Fibroblast of peridontal ligament (primary cell): Measurements from ENCODE around the gene LDHAL6B.

Experiments
- DNase-seq: peaks from one replicate; pipeline ENCODE4 v3.0.0-alpha.2; 2010; ENCODE audit errors: extremely low read depth

The LDHAL6B gene

DNA sequence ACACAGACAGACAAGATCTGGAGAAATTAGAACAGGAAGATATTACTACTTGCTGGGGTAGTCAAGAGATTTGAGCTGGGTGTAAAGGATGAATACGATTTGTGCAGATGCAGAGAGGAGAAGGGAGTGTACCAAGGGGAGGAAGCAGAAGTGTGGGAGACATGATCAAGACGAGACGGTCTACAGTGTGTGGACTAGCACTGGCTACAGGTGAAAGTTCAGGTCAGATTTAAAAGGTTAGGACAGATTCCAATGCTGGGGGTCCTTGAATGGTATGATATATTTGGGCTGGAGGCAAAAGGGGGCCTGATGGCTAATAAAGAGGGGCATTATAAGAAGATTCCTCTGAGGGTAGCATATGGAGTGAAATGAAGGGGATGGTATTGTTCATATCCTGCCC is 12.1 kb downstream of the LDHAL6B start:
- DNase-seq: no peak

DNA sequence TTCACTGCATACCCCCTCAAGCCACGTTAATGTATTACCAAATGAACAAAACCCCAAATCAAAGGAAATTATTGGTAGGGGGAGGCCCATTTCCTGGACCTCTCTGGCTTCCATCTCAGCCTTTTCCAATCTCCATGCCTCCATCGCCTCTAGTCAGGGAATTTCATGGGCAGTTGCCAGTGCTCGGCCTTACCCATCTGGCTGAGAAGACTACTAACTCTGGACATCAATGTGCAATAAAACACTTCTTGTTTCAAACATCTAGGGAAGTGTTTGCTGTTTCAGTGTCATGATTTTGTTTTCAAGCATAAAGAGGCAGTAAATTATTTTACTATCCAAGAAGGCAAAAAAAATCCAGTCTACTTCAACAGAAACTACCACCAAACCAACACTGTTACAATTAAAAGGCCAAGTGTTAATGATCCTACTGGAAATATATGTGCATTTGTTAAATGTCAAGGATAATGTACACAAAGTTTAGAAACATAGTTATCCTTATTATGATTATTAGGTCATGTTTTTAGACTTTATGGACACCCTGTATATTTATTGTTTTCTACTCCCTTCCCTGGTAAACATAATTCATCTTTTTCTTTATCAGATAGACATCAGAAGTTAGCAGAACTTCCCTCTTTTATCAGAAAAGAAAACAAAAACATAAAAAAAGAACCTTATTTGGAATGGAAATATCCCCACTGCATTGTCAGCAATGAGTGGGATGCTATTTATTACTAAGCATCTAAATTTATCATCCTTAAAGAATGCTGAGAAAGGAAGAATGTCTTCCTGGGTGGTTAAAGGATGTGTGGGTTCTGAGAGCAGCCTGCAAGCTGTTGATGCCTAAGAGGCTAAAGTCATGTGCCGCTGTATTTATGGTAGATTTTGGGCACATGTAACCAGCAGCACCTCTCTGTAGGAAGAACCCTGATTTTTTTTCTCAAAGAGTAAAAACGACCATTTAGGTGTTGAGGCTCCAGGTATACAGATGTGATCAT is 15.2 kb downstream of the LDHAL6B start:
- DNase-seq: peak; percentile 80

DNA sequence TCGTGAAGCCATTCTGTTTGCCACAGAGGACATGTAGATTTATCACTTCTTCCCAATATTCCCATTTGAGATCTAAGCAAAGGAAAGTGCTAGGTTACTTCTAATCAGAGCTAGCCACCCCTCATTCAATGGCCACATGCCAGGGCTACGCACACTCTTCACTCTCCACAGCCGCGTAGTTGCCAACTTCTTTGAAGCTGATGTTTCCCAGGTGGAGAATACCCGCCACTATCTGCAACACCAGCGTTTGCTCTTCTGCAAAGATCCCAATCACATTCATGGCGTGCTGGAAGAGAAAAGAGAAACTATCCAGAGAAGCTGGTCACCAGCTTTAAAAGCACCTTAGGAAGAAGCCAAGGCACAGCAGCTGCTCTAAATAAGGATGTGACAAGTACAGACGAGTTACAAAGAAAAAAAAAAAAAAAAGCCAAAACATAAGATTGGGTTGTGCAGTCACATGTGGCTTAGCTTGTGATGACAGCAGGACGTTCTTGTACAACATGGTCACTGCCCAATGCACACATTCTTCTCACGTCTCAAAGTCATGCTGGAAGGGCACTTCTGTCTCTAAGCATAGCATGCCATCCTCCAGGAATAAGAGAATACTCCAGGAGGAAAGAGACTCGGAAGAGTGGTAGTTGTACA is 16.4 kb downstream of the LDHAL6B start:
- no peak for DNase-seq

DNA sequence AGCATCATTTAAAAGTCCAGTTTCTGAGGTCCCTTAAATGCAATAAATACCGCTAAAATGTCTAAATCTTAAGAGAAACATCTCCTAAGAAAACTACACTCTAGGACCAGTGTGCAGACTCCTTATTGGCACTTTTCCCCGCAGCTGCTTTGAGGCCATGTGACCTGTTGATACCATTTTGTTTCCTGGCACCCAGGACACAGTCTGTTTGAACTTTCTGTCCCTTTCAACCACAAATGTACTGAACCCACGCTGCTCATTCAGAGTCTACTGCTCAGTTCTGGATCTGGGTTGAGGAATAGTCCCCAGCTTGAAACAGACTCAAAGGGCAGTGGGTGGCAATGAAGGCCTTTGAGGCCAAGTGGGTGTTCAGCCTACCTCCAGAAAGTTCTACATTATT is 17.1 kb downstream of the LDHAL6B start:
- DNase-seq: no peak

DNA sequence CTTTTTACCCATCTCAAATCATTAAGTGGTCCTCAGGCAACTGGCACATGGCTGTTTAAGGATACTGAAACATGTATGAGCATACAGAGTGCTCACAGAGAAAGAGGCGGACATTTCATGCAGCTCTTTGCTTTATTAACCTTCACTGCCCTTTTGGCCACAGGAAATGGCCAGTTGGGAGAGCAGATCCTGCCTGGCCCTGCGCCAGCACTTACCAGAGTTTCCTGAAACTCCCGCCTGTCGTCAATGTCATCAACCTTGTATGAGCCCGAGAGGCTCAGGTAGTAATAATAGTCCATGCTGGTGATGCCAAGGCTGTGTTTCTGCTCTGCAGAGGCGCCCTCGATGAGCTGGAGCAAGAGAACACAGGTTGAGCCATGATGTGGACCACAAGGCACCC is 17.8 kb downstream of the LDHAL6B start:
- DNase-seq: no peak

DNA sequence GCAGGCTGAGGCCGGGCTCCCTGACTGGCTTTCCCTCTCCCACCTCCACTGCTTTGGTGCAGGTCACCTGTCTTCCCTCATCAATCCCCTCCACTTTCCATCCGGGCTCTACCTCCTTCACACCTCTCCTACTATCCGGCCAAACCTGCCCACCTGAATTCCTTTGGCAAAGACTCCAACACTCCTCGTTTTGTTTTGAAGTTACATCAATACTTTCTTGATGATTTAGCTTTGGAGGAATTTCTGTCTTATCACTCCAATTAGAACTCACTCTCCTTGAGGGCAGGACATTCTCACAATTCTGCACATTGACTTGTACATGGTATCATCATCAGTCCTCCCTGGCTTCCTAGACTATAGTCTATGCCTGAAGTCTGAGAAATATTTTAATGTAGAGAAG is 20.4 kb downstream of the LDHAL6B start:
- no peak for DNase-seq

DNA sequence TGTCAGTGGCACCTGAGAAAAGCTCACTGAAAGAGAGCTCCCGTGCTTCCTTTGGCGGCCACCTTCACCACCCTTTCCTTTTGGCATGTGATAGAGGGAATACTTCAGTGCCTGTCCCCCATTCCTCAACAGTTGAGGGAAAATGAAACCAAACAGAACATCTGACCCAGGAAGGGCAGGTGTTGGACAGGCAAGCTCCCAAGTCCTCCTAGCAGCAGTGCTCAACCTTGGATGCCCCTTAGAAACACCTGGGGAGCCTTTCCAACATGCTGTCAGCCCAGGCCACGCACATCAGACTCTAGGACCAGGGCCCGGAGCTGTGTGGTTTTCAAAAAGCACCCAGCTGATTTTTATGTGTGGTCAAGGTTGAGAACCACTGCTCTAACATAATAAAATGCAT is 22.4 kb downstream of the LDHAL6B start:
- no peak for DNase-seq

DNA sequence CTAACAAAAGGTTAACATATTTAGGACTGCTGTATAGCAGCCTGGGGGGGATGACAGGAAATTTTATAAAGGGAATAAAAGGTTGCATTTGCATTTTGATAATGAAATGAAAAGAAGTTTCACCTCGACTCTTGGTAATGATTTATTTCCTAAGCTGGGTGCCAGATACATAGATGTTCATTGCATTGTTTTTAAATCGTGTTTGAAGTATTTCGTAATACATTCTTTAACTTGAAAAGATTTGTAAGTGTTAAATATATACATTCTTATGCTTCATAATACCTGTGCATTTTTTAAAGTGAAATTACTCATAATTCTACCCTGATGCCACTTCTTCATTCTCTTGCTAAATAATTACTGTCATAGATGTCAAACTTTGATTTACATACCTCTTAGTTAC is 22.8 kb downstream of the LDHAL6B start:
- DNase-seq: no peak

DNA sequence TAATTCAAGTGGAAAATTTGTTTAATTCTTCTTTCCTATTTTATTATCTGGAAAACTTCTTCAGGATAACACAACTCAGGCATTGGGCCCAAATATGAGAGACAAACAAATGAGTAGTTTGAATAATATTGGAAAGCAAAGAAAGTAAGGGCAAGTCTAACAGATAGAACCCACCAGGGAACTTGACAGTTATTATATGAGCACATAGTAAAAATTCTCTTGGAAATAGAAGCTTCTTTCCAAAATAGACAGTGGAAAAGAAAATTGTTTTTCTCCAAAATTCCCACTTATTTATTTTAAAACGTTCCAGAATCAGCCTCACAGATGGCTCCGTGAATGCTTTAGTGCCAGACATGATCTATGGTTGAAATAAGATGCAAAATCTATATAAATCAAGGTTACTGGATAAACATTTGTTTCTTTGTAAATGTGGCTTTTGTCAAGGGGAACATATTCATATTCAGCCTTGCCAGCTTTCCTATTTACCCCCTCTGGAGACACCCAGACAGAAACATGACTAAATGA is 23.9 kb downstream of the LDHAL6B start:
- DNase-seq: no peak

DNA sequence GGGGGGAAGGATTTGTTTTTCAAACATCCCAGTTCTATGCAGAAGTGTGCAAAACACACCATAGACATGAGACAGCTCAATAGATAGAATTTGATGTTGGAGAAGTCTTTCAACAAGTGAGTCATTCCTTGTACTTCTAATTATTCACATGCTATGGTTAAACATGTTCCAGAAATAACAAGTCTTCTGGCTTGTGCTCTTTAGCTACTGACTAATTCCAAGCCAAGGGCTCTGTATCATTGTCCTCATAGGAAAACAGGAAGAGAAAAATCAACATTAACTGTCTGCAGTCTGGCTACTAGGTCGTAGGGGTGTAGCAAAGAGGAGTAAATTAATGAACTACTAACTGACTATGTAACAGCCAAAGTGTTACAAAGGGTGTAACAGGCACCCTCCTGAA is 25.8 kb downstream of the LDHAL6B start:
- peak; percentile 90 for DNase-seq

DNA sequence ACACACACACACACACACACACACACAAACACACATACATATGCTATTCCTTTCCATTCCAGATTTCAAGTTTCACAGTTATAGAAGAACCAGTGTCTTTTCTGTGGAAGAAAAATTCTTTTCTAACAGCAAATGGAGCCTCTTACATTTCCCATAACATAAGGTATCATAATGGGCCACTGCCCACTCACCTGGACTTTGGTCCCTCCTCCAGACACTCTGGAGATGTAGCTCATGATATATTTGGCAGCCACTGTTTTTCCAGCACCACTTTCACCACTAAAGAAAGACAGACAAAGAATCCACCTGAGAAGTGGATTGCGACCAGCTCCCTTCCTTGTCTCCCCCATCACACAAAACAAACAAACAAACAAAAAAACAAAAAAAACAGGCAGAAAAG is 29.8 kb downstream of the LDHAL6B start:
- no peak for DNase-seq

DNA sequence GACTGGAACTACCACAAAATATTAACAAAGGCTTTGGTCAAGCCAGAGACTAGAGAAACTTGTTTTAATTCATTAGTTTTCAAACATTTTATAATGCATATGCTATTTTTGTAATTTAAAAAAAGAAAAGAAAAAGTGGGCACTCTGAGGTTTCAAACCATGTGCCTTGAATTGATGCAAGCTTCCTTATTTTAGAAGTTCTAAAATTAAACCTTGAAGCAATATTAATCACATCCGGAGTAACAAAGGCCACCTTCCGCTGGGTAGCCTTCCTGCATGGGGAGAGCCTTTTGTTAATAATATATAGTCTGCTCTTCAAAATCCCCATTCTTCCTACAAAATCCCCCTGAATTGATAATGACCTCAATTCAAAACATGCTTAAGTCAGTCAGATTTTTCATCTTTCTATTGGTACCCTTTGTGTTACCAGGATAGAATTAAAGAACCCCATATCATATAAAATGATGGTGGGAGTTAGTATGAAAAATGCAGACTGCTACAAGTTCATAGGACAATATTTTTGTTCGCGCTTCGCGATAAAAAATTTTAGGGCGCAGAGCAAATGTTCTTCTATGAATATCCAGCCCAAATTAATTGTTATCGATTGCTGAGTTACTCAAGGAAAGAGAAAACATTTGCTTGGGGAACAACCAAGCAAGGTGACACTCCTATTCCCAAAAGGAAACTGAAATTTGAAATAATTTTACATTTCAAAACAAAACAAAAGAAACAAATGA is 30.6 kb downstream of the LDHAL6B start:
- DNase-seq: no peak

DNA sequence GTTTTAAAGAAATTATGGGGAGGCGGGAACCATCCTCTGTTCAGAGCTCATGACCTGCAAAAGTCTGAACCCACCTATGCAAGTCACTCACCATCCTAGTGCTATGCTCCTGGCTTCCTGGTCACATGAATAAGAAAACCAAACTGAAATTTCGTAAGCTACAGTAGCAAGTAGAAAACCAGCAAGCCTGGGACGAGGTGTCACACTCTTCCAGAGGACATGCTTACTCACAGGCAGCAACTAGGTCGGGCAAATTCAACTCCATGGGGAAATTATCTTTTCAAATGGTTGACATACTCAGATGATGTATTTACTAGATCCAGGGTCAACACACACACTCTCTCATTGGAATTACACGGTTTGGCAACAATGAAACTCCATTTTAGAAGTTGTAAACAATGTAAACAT is 31.3 kb downstream of the LDHAL6B start:
- DNase-seq: no peak

DNA sequence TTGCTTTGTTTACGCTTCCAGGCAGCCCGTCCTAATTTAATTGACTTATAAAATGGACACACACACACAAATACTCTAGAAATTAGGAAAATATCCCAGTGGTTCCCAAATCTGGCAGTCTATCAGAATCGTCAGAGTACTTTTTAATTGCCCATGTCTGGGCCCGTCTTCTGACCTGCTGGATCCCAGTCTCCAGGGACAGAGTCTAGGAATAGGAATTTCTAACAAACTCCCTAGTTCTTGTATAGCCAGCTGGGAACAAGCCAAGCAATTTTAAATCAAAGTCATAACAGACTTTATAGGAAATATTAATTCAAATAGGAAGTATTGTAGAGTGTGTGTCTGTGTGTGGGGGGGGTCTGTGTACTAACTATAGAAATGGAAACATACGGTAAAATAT is 33.4 kb downstream of the LDHAL6B start:
- no peak for DNase-seq

DNA sequence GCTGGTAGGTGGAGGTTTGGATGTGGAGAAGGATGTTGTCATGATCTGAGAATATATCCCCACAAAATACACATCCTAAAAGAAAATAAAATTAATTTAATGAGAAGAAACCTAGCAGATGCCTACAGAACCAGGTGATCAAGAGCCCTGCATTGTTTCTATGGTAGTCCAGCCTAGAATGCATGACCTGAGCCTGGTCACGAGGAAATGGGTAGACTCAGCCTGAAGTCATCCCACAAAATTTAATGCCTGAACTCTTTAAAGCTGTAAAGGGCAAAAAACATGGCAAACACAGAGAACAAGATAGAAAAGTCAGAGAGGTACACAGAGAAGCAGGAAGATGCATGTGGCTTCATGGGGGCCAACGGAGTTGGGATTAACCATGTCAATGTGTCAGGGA is 36.0 kb downstream of the LDHAL6B start:
- DNase-seq: no peak

DNA sequence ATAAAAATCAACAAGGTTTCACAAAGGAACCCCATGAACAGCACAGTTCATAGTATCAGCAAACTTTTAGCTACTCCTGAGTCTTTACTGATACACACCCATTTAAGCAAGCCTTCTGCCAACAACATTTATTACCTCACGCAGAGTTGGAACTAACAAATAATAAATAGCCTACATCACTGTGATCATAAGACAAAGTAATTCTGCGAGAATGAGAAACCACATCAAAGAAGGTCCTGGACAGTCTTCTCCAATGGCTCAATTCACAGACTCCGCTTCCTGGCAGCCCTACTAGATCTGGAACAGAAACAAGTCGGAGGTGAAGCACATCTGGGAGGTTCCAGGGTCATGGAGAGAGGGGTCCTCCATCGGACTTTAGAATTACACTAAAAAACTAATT is 37.0 kb downstream of the LDHAL6B start:
- no peak for DNase-seq

DNA sequence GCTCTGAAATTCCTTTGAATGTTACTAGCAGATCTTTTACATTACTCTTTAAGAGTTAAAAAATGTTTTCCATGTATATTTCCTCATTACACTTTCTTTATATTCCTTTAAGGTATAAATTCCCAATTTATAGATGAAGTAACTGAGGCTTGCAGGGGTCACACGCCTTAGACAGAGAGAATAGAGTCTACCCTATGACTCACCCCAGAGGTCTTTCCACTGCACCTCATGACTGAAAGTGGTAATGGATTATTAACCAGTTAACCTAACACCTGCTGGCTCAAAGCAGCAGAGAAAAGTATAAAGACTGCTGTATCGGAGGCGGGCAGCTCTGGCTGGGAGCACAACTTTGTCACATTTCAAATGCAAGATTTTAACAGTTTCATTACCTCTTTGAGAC is 37.7 kb downstream of the LDHAL6B start:
- DNase-seq: no peak

DNA sequence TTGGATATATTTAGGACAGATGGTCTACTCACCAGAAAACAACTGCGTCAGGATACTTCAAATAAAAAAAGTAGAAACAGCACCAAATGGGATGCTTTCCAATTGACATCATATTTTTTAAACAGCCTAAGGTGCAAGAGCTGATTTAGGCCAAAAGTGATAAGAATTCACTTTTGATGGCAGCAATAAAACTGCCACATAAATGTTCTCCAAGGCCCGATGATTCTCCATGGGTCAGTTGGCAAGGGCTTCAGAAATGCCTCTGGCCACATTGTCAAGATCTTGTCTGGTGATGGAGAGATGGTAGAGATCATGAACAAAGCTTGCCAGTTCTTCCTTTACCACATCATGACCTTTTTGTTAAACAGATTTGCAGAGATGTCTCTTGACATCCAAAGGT is 38.9 kb downstream of the LDHAL6B start:
- DNase-seq: no peak

DNA sequence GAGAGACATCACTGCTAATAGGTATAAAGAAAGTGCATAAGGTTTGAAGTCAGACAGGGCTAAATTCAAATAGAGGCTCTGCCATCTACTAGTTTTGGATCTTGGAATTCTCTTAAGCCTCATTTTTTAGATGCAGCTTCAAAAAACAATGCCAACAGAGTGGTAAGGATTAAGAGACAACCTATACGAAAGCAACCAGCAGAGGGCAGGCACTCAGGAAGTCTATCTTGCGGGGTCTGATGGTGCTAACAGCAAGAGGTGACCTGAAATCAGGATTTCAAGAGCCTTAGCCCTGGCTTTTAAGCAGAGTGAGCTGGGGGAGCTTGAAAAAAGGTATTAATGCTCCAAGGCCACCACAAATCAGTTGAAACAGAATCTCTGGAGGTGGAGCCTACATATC is 40.7 kb downstream of the LDHAL6B start:
- DNase-seq: peak; percentile 85

DNA sequence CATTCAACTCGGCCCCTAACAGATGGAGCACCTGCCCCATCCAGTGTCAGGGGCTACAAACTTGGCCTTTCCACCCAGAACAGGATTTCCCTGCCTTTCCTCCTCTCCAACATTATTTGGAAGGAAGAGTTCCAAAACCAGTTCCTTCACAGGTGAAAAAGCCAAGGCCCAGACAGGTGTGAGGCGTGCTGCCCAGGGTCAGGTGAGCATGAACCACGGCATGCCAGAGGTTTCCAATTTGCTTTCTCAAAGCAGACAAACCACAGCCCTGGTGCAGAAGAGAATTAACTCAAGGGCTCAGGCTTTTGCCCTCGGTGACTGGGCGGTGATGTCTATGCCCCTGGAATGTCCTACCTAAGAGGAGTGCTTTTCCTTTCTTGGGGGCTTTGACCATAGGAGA is 43.2 kb downstream of the LDHAL6B start:
- DNase-seq: no peak

DNA sequence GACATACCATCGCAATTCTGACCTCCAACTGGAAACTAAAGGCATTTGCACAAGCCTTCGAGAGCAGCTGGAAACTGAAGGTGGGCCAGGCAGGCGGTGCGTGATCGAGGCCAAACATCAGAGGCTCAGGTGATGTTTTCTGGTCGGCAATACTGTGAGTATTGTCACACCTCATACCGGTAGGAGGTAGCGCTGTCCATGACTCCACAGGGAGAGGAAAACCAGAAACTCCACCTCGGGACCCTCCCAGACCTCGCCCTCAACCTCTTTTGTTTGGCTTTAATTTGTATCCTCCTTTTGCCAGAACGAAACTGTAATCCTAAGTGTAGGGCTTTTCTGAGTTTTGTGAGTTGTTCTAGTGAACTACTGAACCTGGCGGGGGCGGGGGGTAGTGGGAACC is 43.6 kb downstream of the LDHAL6B start:
- no peak for DNase-seq
